NCI-H2029 (cell line): ENCODE measurements around the gene CALCR.

ENCODE experiments used
- DNase-seq: peaks from one replicate; lab custom pipeline; 2025; lab: John Stamatoyannopoulos, UW

The CALCR gene

DNA sequence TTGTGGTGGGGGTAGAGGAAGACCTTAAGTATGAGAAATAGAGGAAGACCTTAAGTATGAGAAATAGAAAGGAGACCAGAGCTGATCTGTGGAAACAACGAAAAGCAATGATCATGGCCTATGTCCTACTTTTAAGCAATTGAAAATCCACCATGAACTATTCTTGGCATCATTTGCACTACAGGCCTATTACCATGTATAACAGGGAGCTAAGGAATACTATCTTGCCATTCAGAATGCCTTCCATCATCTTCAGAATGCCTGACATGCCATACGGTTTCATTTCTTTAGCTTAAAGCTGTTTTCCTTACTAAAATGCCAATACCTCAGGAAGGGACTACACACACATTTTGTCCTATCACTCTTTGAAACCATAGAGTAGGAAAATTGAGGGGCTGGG lies 127.0 kb downstream of the CALCR start:
- no peak for DNase-seq

DNA sequence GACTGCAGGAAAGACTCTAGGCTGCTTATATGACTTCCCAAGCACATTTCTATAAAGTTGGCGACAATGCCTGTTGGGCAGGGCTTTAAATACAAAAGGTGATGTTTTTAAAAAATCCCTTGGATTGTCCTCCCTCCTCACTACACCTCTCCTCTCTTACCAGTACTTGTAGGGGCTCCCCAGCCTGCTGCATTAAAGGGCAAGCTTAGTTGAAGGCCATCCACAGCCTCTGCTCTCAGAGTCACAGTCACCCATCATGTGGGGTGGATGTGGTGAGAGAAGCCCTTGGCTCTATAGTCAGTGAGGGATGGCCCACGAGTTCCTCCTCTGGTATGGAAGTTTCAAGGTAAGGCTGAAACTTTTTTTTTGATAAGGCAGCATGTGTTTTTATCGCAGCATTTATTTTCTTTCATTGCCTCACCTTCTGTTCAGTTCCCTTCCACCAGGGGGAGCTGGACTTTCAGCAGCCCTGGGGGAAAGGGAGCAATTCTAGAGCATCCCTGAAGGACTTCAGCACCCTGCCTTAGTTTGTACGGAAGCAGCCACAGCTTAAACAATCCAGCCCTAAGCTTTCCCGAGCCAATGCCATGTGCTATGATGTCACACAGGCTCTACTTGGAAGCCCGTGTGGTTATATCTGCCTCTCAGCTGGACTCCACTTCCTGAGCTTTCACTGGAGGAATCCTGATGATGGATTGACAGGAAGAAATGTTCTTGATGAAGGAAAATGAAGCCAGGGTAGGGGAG lies 131.9 kb downstream of the CALCR start:
- DNase-seq = peak; percentile 13

GRCh38 chr7:93435791-93436190 lies 138.7 kb downstream of the CALCR start:
- peak; percentile 4 for DNase-seq

DNA sequence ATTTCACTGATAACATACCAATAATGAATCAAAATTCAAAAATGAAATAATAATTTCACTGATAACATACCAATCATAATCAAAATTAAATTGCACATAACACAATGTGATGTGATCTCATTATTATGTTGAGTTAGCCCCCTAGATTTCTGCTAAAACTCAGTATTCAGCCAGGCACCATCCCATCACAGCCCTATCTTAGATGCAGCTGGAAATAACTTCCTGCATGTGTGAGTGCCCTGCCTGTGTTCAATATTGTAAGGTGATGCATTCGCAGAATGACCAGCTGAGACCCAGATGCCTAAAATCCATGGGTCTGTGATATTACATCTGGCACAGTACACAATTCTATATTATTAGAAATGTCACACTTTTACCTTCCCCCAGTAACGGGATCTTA lies 142.4 kb downstream of the CALCR start:
- no peak for DNase-seq

GRCh38 chr7:93430917-93431588 lies 143.5 kb downstream of the CALCR start:
- DNase-seq = no peak

DNA sequence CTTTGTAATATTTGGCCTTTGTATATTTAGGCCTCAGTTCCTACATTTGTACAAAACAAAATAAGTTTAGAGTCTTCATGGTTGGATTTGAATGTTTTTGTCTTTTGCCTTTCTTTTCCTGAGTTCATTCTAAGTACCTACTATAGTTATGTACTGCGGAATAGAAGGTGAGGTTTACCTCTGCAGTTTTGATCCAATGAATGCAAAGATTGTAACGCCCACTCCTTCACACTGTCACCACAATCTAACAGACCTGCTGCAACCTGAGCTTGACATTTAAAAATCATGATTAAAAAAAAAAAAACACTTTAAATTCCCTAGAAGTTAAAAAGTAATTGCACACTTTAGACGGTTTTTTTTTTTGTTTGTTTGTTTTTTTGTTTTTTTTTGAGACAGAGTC lies 145.0 kb downstream of the CALCR start:
- DNase-seq = no peak

- DNase-seq = no peak
These were observed 147.4 kb downstream of the CALCR start for GRCh38 chr7:93427107-93427506.

GRCh38 chr7:93426155-93426696 lies 148.3 kb downstream of the CALCR start:
- DNase-seq = no peak

GRCh38 chr7:93414574-93414973 lies 159.9 kb downstream of the CALCR start:
- DNase-seq = no peak

- no peak for DNase-seq
These were observed 165.2 kb downstream of the CALCR start for GRCh38 chr7:93409324-93409723.

GRCh38 chr7:93407239-93407638 lies 167.3 kb downstream of the CALCR start:
- no peak for DNase-seq

- no peak for DNase-seq
These were observed 171.6 kb downstream of the CALCR start for GRCh38 chr7:93402944-93403343.

- no peak for DNase-seq
These were observed 174.9 kb downstream of the CALCR start for GRCh38 chr7:93399642-93400041.

GRCh38 chr7:93392984-93393383 lies 181.5 kb downstream of the CALCR start:
- DNase-seq = no peak

- DNase-seq = no peak
These were observed 183.9 kb downstream of the CALCR start for GRCh38 chr7:93390660-93391059.

DNA sequence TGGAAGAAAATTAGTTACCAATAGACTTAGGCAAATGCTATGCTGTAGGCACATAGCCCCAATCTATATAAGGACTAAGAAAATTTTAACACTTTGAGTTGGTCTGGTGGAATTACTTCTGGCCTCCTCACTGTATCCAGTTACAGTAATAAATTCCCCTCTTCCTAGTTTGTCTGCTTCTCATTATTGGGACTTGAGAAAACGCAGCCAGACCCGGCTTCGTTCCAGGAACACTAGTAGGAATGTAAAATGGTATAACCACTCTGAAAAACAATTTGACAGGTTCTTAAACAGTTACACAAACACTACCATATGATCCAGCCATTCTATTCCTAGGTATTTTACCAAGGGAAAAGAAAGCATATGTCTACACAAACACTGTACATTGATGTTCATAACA lies 192.2 kb downstream of the CALCR start:
- no peak for DNase-seq

DNA sequence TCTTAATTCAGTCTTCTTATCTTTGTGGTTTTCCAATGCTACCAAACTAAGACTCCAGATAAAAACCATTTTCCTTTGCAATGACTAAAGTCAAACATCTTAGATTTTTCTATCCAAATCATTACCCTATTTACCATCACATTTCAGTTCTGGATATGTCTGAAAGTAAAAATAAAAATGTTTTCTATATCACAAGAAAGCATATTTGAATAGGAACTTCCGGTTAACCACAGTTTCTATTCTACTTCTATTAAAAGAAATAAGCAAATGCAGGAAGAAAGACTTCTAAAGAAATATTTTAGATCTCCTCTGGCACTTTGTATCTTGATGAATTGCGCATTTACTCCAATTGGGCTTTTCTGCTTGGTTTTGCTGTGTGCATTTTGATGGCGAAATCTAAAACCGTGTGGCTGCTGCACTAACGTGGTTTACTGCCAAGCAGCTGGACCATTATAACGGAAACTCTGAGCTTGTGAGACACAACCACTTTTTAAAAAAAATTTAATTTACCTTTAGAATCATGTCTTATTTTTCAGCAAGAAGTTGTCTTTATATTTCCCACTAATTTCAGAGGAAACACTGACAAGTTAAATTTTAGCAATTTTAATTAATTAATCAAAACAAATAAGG lies 196.3 kb downstream of the CALCR start:
- DNase-seq = no peak

GRCh38 chr7:93375603-93376002 lies 198.9 kb downstream of the CALCR start:
- DNase-seq = no peak
